ENCODE measurements around the gene SPEF2. TPM values are rescaled to one million over a fixed set of nuclear protein-coding genes. Genes with fewer than 3 reads are reported as not detected.
A peak's percentile ranks its signal among the peaks of the same experiment; 100 is the strongest.

Gene SPEF2
- total and polyA plus RNA-seq, 8 donors = 4.1 to 11.8 (median 6.2) TPM

- no peaks in the 10 kb centered on the region for H3K27me3 ChIP-seq
- no peaks in the 10 kb centered on the region for H3K4me1 ChIP-seq
- 65 to 76% methylated on average over 6 of the region's 6 CpGs for WGBS, 2 donors
- TF ChIP-seq, protein P1, sequence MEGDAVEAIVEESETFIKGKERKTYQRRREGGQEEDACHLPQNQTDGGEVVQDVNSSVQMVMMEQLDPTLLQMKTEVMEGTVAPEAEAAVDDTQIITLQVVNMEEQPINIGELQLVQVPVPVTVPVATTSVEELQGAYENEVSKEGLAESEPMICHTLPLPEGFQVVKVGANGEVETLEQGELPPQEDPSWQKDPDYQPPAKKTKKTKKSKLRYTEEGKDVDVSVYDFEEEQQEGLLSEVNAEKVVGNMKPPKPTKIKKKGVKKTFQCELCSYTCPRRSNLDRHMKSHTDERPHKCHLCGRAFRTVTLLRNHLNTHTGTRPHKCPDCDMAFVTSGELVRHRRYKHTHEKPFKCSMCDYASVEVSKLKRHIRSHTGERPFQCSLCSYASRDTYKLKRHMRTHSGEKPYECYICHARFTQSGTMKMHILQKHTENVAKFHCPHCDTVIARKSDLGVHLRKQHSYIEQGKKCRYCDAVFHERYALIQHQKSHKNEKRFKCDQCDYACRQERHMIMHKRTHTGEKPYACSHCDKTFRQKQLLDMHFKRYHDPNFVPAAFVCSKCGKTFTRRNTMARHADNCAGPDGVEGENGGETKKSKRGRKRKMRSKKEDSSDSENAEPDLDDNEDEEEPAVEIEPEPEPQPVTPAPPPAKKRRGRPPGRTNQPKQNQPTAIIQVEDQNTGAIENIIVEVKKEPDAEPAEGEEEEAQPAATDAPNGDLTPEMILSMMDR (IDR thresholded peaks at IDR 0.05) = no peak
- H3K9me3 ChIP-seq = no peaks in the 10 kb centered on the region
- no peak for DNase-seq
- ATAC-seq = no peak
- H3K36me3 ChIP-seq = no peaks in the 10 kb centered on the region
- intact Hi-C loops (cut with DNase I) = no loop called here
- H3K4me3 ChIP-seq = no peak overlapping the region
- H3K27ac ChIP-seq = no peak overlapping the region
- FAIRE-seq = no peak
These were observed 232.2 kb downstream of the SPEF2 start for GRCh38 chr5:35849860-35850259.

- no peak for DNase-seq
- Histone ChIP-seq H3K4me3 (peak overlapping the region in 1 of 4 donors; percentile 12), H3K4me1 (no peaks in the 10 kb centered on the region), H3K27me3 (no peaks in the 10 kb centered on the region), H3K36me3 (no peaks in the 10 kb centered on the region), H3K9me3 (no peaks in the 10 kb centered on the region), H3K27ac (no peak overlapping the region)
- WGBS, 2 donors = 53 to 62% methylated on average over 8 of the region's 8 CpGs
- intact Hi-C loops (cut with DNase I) = no loop called here
- ATAC-seq = no peak
- TF ChIP-seq, protein P1 (IDR thresholded peaks at IDR 0.05) = no peak
- no peak for FAIRE-seq
These were observed 233.5 kb downstream of the SPEF2 start for GRCh38 chr5:35850967-35851680.

- Histone ChIP-seq H3K27me3 (no peaks in the 10 kb centered on the region), H3K27ac (no peak overlapping the region), H3K4me3 (no peak overlapping the region), H3K4me1 (no peaks in the 10 kb centered on the region), H3K9me3 (no peaks in the 10 kb centered on the region), H3K36me3 (no peaks in the 10 kb centered on the region)
- WGBS, 2 donors = 56 to 74% methylated on average over 8 of the region's 8 CpGs
- intact Hi-C loops (cut with DNase I) = no loop called here
- DNase-seq (no peak), ATAC-seq (no peak), FAIRE-seq (no peak)
- TF ChIP-seq, protein P1 (IDR thresholded peaks at IDR 0.05) = no peak
These were observed 234.5 kb downstream of the SPEF2 start for GRCh38 chr5:35852084-35852734.

DNA sequence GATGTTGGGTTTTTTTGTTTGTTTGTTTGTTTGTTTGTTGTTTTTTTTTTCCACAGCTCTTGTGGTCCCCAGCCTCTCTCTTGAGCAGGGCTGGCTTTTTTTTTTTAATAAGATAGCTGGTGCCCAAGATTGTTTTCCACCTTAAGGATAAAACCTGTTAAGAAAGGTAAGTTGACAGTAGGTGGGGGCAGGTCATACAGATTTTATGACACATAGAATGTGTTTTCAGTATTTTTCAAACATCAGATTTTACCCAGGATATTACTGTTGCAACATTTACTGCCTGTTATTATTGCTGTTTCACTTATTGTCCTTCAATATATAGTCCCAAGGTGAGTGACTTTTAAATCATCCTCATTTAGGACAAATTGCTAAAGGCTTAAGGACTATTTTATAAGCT lies 235.1 kb downstream of the SPEF2 start:
- Histone ChIP-seq H3K36me3 (no peaks in the 10 kb centered on the region), H3K27ac (no peak overlapping the region), H3K27me3 (no peaks in the 10 kb centered on the region), H3K4me1 (no peaks in the 10 kb centered on the region), H3K9me3 (no peaks in the 10 kb centered on the region), H3K4me3 (no peak overlapping the region)
- FAIRE-seq = no peak
- TF ChIP-seq, protein P1 (IDR thresholded peaks at IDR 0.05) = no peak
- no peak for DNase-seq
- intact Hi-C loops (cut with DNase I) = no loop called here
- no peak for ATAC-seq

GRCh38 chr5:35853631-35854030 lies 236.0 kb downstream of the SPEF2 start:
- H3K27ac ChIP-seq = no peak overlapping the region
- no peaks in the 10 kb centered on the region for H3K9me3 ChIP-seq
- 62 to 88% methylated on average over 3 of the region's 3 CpGs for WGBS, 2 donors
- intact Hi-C loops (cut with DNase I) = no loop called here
- TF ChIP-seq, protein P1 (IDR thresholded peaks at IDR 0.05) = no peak
- ATAC-seq = peak in 2 of 4 donors; percentile 21 to 34
- FAIRE-seq = no peak
- no peaks in the 10 kb centered on the region for H3K36me3 ChIP-seq
- H3K27me3 ChIP-seq = no peaks in the 10 kb centered on the region
- H3K4me1 ChIP-seq = no peaks in the 10 kb centered on the region
- H3K4me3 ChIP-seq = no peak overlapping the region
- DNase-seq = no peak

Data from pancreas (tissue), 10 donors.